ENCODE data around the gene TBC1D16.

Gene TBC1D16

DNA sequence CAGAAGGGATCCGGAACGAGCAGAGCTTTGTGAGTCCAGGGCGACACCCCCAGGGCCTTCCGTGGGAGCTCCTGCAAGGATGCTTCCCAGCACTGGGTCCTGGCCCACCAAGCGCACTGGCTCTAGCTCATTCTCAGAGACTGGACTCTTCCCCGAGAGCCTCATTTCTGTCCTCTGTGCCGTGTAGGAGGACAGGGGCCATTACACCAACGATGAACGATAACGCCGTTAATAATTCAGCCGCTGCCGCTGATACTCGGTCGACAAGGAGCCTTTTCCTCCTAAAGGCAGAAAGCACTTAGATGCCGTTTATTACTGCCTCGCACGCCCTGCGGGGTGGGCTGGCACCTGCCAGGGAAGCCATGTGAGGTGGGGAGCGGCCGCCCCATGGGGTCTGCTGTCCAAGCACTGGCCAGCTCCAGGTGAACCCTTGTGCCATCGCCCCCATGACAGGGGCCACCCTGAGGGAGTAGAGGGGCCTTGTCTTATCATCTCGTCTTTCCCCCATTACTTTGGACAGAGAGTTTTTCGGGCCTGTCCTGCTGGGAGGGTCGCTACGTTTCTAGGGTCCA is 33.5 kb downstream of the TBC1D16 start:
- H3K4me2 ChIP-seq (ENCODE audit: insufficient read depth, low read length), result no peak overlapping the region
- no peak overlapping the region for H3K4me3 ChIP-seq (ENCODE audit: low read depth in 1 of 2, low read length in 2 of 2)
- no peak overlapping the region for H3K9ac ChIP-seq (ENCODE audit: low read depth, low read length)
- H3K4me1 ChIP-seq (ENCODE audit: insufficient read depth, low read length), result peaks cover 27% of the 10 kb centered on the region
- no peak overlapping the region for H2AFZ ChIP-seq (ENCODE audit: low read depth, low read length)
- no peak for TF ChIP-seq EZH2 (IDR thresholded peaks at IDR 0.05; ENCODE audit: borderline replicate concordance, low read depth, low read length, severe bottlenecking)
- TF ChIP-seq, protein P1, sequence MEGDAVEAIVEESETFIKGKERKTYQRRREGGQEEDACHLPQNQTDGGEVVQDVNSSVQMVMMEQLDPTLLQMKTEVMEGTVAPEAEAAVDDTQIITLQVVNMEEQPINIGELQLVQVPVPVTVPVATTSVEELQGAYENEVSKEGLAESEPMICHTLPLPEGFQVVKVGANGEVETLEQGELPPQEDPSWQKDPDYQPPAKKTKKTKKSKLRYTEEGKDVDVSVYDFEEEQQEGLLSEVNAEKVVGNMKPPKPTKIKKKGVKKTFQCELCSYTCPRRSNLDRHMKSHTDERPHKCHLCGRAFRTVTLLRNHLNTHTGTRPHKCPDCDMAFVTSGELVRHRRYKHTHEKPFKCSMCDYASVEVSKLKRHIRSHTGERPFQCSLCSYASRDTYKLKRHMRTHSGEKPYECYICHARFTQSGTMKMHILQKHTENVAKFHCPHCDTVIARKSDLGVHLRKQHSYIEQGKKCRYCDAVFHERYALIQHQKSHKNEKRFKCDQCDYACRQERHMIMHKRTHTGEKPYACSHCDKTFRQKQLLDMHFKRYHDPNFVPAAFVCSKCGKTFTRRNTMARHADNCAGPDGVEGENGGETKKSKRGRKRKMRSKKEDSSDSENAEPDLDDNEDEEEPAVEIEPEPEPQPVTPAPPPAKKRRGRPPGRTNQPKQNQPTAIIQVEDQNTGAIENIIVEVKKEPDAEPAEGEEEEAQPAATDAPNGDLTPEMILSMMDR (IDR thresholded peaks at IDR 0.05; ENCODE audit: borderline replicate concordance, extremely low read depth, low read length, poor library complexity, severe bottlenecking), result no peak
- H3K79me2 ChIP-seq (ENCODE audit: insufficient read depth, low read length), result no peaks in the 10 kb centered on the region
- no peaks in the 10 kb centered on the region for H4K20me1 ChIP-seq (ENCODE audit: insufficient read depth, low read length)
- H3K27ac ChIP-seq (ENCODE audit: low read length), result no peak overlapping the region
- peaks cover 2% of the 10 kb centered on the region for H3K9me3 ChIP-seq (ENCODE audit: insufficient read depth, low read length, severe bottlenecking)
- no peaks in the 10 kb centered on the region for H3K27me3 ChIP-seq (ENCODE audit: insufficient read depth, low read length, poor library complexity)
- no peak for DNase-seq
- ATAC-seq (ENCODE audit: insufficient read depth, low read depth), result no peak
- no peaks in the 10 kb centered on the region; the same call in 1 of the 2 replicates for H3K36me3 ChIP-seq (ENCODE audit: insufficient read depth, low read length)

DNA sequence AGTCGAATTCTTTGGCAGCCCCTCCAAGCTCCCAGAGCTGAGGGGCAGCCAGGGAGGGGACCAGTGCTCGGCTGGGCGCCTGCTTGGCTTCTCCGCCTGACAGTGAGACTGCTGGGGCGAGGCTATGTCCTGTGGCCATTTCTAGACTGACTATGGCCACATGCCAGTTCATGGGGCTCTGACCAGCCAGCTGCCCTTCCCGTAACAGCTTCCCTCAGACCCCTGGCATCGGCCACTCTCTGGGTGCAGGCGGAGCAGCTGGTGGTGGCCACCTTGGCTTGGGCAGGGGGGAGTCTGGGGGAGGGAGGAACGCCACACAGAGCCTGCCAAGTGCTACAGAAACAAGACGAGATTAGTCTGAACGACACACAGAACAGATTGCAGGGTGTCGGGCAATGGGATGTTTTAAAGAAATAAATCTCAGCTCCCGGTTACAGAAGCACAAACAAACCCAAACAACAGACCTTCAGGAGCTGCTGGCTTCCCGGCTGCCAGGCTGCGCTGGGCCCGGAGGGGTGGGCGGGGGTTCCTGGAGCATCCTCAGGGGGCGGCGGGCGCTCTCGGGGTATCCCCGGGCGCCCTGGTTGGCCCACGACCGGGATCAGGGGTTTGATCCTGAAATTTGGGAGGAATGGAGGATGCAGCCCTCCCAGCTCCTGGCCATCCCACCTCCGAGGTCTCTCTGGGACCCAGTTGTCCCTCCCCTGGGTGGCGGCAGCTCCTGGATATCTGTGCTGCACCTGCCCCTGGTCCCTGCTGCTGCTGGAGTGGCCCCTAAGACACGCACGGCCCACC is 34.5 kb downstream of the TBC1D16 start:
- Histone ChIP-seq H3K9me3 (ENCODE audit: insufficient read depth, low read length, severe bottlenecking) (peaks cover 2% of the 10 kb centered on the region), H3K36me3 (ENCODE audit: insufficient read depth, low read length) (no peaks in the 10 kb centered on the region; the same call in 1 of the 2 replicates), H3K79me2 (ENCODE audit: insufficient read depth, low read length) (no peaks in the 10 kb centered on the region), H3K27me3 (ENCODE audit: insufficient read depth, low read length, poor library complexity) (no peaks in the 10 kb centered on the region), H3K9ac (ENCODE audit: low read depth, low read length) (no peak overlapping the region), H3K27ac (ENCODE audit: low read length) (no peak overlapping the region), H2AFZ (ENCODE audit: low read depth, low read length) (no peak overlapping the region), H3K4me3 (ENCODE audit: low read depth in 1 of 2, low read length in 2 of 2) (no peak overlapping the region), H4K20me1 (ENCODE audit: insufficient read depth, low read length) (no peaks in the 10 kb centered on the region), H3K4me1 (ENCODE audit: insufficient read depth, low read length) (peaks cover 35% of the 10 kb centered on the region), H3K4me2 (ENCODE audit: insufficient read depth, low read length) (no peak overlapping the region)
- no peak for ATAC-seq (ENCODE audit: insufficient read depth, low read depth)
- DNase-seq, result no peak
- TF ChIP-seq, protein P1 (IDR thresholded peaks at IDR 0.05; ENCODE audit: borderline replicate concordance, extremely low read depth, low read length, poor library complexity, severe bottlenecking), result no peak
- TF ChIP-seq EZH2 (IDR thresholded peaks at IDR 0.05; ENCODE audit: borderline replicate concordance, low read depth, low read length, severe bottlenecking), result no peak

DNA sequence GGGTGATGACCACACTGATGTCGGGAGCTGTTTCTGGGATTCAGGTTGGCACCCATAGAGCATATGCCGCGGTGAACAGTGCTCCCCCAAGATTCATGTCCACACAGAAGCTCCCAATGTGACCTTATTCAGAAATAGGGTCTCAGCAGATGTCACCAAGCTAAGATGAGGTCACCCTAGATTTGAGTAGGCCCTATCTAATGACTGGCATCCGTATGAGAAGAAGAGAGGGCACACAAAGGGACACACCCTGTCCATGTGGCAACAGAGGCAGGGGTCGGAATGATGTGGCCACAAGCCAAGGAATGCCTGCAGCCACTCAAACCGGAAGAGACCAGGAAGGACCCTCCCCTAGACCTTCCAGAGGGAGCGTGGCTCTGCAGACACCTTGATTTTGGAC is 35.5 kb downstream of the TBC1D16 start:
- no peaks in the 10 kb centered on the region; the same call in 1 of the 2 replicates for H3K36me3 ChIP-seq (ENCODE audit: insufficient read depth, low read length)
- H3K9ac ChIP-seq (ENCODE audit: low read depth, low read length), result no peak overlapping the region
- no peak for DNase-seq
- H3K9me3 ChIP-seq (ENCODE audit: insufficient read depth, low read length, severe bottlenecking), result peaks cover 2% of the 10 kb centered on the region
- H3K4me3 ChIP-seq (ENCODE audit: low read depth in 1 of 2, low read length in 2 of 2), result no peak overlapping the region
- no peak overlapping the region for H3K4me2 ChIP-seq (ENCODE audit: insufficient read depth, low read length)
- TF ChIP-seq, protein P1 (IDR thresholded peaks at IDR 0.05; ENCODE audit: borderline replicate concordance, extremely low read depth, low read length, poor library complexity, severe bottlenecking), result no peak
- TF ChIP-seq EZH2 (IDR thresholded peaks at IDR 0.05; ENCODE audit: borderline replicate concordance, low read depth, low read length, severe bottlenecking), result no peak
- no peak overlapping the region for H2AFZ ChIP-seq (ENCODE audit: low read depth, low read length)
- peak overlapping the region; percentile 54 for H3K27ac ChIP-seq (ENCODE audit: low read length)
- no peaks in the 10 kb centered on the region for H4K20me1 ChIP-seq (ENCODE audit: insufficient read depth, low read length)
- no peaks in the 10 kb centered on the region for H3K27me3 ChIP-seq (ENCODE audit: insufficient read depth, low read length, poor library complexity)
- peaks cover 33% of the 10 kb centered on the region for H3K4me1 ChIP-seq (ENCODE audit: insufficient read depth, low read length)
- no peaks in the 10 kb centered on the region for H3K79me2 ChIP-seq (ENCODE audit: insufficient read depth, low read length)
- no peak for ATAC-seq (ENCODE audit: insufficient read depth, low read depth)
